Smooth muscle cell (in vitro differentiated cells): ENCODE results near the gene EFNA5. TPM values are rescaled to one million over a fixed set of nuclear protein-coding genes. Genes with fewer than 3 reads are reported as not detected.
A peak's percentile ranks its signal among the peaks of the same experiment; 100 is the strongest.

Experiments
- DNase-seq: peaks from one replicate; lab custom pipeline; 2025; ENCODE audit not compliant: unreplicated experiment; lab: John Stamatoyannopoulos, UW
- H2AFZ ChIP-seq: fragments of 200-600 bp; sonication (generic); 2 replicates; pipeline ENCODE4 v1.6.0; 2016; ENCODE audit warnings: antibody characterized with exemption, low read depth, mild to moderate bottlenecking
- H3F3A ChIP-seq: fragments of 200-600 bp; sonication (generic); 2 replicates; pipeline ENCODE4 v1.6.0; 2017; ENCODE audit warnings: antibody characterized with exemption, low read depth
- H3K27ac ChIP-seq: fragments of 200-600 bp; sonication (generic); 2 replicates; pipeline ENCODE4 v1.5.1; 2016; ENCODE audit warnings: low read depth, mild to moderate bottlenecking
- H3K27me3 ChIP-seq: fragments of 200-600 bp; sonication (generic); 2 replicates; pipeline ENCODE4 v1.6.1; 2016; ENCODE audit warnings: low read depth, mild to moderate bottlenecking
- H3K36me3 ChIP-seq: fragments of 200-600 bp; sonication (generic); 2 replicates; pipeline ENCODE4 v1.5.1; 2016; ENCODE audit warnings: low read depth
- H3K4me1 ChIP-seq: fragments of 200-600 bp; sonication (generic); 2 replicates; pipeline ENCODE4 v1.5.1; 2016; ENCODE audit warnings: low read depth
- H3K4me2 ChIP-seq: fragments of 200-600 bp; sonication (generic); 2 replicates; pipeline ENCODE4 v1.6.0; 2016; ENCODE audit warnings: mild to moderate bottlenecking
- H3K4me3 ChIP-seq: fragments of 200-600 bp; sonication (generic); 2 replicates; pipeline ENCODE4 v1.5.1; 2016; ENCODE audit warnings: mild to moderate bottlenecking
- H3K79me2 ChIP-seq: fragments of 200-600 bp; sonication (generic); 2 replicates; pipeline ENCODE4 v1.6.0; 2016; ENCODE audit warnings: low read depth, mild to moderate bottlenecking
- H3K9ac ChIP-seq: fragments of 200-600 bp; sonication (generic); 2 replicates; pipeline ENCODE4 v1.6.0; 2016; ENCODE audit warnings: low read depth
- H3K9me3 ChIP-seq: fragments of 200-600 bp; sonication (generic); replicated peaks from 2 replicates; pipeline ENCODE4 v1.5.1; 2016; ENCODE audit warnings: low read depth
- H4K20me1 ChIP-seq: fragments of 200-600 bp; sonication (generic); 2 replicates; pipeline ENCODE4 v1.6.0; 2016; ENCODE audit warnings: low read depth
- WGBS: methylation state at CpG from one replicate; pipeline ENCODE4 v1.1.7; 2016; ENCODE audit warnings: low lambda C conversion rate; 5-methylcytosine and 5-hydroxymethylcytosine counted together
- polyA plus RNA-seq: library from polyadenylated mRNA; unstranded; fragments of >200 nt; fragmentation: Nextera tagmentation; extraction: Ambion mirVana; gene quantifications from 2 replicates; pipeline ENCODE4 v1.2.1, GENCODE V29; 2016
- total RNA-seq: library from RNA; depleted of rRNA; stranded (reverse); fragments of >200 nt; gene quantifications from 2 replicates; pipeline ENCODE4 v1.2.3, GENCODE V29; 2014
- TF ChIP-seq, protein P1 (sequence below): fragments of 200-600 bp; sonication (generic); IDR thresholded peaks from 2 replicates; pipeline ENCODE4 v1.5.1; 2017; ENCODE audit warnings: borderline replicate concordance, mild to moderate bottlenecking, antibody characterized with exemption; ENCODE audit not compliant: insufficient read depth, poor library complexity, severe bottlenecking

EFNA5 gene
- 1.7 and 8.8 TPM in 2 replicates for total RNA-seq
- 0.32 and 0.97 TPM in 2 replicates for polyA plus RNA-seq

DNA sequence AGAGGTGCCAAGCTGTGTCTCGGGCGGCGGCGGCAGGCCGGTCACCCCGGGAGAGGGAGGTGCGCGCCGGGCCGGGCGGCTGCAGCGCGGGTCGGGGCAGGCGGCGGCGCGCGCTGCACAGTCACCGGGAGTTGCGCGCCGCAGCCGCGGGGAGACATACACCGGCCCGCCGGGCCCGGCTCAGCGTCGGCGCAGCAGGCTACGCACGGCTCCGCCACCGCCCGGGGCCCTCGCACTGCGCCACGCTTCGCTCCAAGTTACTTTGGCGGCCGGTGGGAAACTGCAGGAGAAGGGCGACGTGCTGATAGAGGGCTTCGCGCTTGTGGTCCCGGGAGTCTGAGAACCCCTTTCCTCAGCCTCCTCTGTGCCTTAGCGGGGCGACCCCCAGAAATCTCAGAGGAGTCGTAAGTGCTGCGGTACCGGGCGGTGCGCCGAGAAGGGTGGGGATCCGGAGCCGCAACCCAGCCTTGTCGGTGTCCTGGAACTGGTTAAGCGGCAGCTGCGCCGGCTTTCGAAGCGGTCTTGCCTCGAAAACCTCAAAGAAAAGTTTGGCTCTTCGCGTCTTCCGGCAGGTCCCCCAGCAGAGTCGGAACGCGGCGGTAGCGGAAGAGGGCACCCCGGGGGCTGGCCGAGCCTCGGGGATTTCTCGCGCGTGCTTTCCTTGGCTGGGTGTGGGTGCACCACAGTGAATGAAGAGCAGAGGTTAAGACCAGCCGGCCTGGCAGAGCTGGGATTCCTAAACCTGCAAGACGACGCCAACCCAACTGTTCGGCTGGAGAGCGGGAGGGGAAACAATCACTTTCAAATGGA is at the start of gene EFNA5:
Gene EFNA5 (minus strand): TSS at position 6 of the 810 bp plus-strand sequence.
- peak within 1 kb of the TSS; percentile 92 for H2AFZ ChIP-seq
- peak within 1 kb of the TSS; percentile 35 for H3K9ac ChIP-seq
- peaks cover 30% of the 10 kb centered on the region for H3K4me1 ChIP-seq
- no peak within 1 kb of the TSS for H3K27ac ChIP-seq
- H3F3A ChIP-seq = no peaks in the 10 kb centered on the region
- TF ChIP-seq, protein P1, sequence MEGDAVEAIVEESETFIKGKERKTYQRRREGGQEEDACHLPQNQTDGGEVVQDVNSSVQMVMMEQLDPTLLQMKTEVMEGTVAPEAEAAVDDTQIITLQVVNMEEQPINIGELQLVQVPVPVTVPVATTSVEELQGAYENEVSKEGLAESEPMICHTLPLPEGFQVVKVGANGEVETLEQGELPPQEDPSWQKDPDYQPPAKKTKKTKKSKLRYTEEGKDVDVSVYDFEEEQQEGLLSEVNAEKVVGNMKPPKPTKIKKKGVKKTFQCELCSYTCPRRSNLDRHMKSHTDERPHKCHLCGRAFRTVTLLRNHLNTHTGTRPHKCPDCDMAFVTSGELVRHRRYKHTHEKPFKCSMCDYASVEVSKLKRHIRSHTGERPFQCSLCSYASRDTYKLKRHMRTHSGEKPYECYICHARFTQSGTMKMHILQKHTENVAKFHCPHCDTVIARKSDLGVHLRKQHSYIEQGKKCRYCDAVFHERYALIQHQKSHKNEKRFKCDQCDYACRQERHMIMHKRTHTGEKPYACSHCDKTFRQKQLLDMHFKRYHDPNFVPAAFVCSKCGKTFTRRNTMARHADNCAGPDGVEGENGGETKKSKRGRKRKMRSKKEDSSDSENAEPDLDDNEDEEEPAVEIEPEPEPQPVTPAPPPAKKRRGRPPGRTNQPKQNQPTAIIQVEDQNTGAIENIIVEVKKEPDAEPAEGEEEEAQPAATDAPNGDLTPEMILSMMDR = no peak
- no peaks in the 10 kb centered on the region for H3K9me3 ChIP-seq
- peak within 1 kb of the TSS; percentile 75 for H3K4me3 ChIP-seq
- no peaks in the 10 kb centered on the region for H4K20me1 ChIP-seq
- H3K79me2 ChIP-seq = peaks cover 8% of the 10 kb centered on the region
- no peak for DNase-seq
- peaks cover 8% of the 10 kb centered on the region for H3K27me3 ChIP-seq
- H3K36me3 ChIP-seq = no peaks in the 10 kb centered on the region
- peak within 1 kb of the TSS; percentile 99 for H3K4me2 ChIP-seq
- under 1% methylated on average over 77 of the region's 84 CpGs for WGBS

DNA sequence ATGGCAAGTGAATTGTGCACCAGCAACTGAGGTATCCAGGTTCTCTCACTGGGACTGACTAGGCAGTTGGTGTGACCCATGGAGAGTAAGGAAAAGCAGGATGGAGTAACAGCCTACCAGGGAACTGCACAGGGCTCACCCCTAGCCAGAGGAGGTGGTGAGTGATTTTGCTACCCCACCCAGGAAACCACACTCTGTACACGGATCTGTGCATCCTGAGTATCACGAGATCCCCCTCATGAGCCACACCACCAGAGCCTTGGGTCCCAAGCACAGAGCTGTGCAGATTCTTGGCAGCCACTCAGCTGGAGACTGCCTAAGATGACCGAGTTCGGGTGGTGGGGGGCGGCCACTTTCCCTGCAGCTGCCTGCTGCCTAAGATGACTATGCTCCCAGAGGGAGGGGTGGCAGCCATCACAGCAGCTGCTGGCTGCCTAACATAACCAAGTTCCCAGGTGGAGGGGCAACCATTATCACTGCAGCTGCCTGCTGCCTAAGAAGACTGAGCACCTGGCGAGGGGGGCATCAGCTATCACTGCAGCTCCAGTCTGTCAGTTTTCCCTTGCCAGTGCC is 48.4 kb upstream of the EFNA5 start:
- no peaks in the 10 kb centered on the region for H3F3A ChIP-seq
- no peak overlapping the region for H2AFZ ChIP-seq
- H3K36me3 ChIP-seq = no peaks in the 10 kb centered on the region
- no peaks in the 10 kb centered on the region for H3K79me2 ChIP-seq
- DNase-seq = no peak
- no peaks in the 10 kb centered on the region for H3K27me3 ChIP-seq
- WGBS = 97% methylated on average over 6 of the region's 6 CpGs
- H3K4me2 ChIP-seq = no peak overlapping the region
- no peak overlapping the region for H3K9ac ChIP-seq
- TF ChIP-seq, protein P1 = no peak
- H4K20me1 ChIP-seq = no peaks in the 10 kb centered on the region
- no peaks in the 10 kb centered on the region for H3K4me1 ChIP-seq
- no peaks in the 10 kb centered on the region for H3K9me3 ChIP-seq
- H3K27ac ChIP-seq = no peak overlapping the region
- H3K4me3 ChIP-seq = no peak overlapping the region

- TF ChIP-seq, protein P1 = no peak
- Histone ChIP-seq H3K4me3 (no peak overlapping the region), H3F3A (no peaks in the 10 kb centered on the region), H3K79me2 (no peaks in the 10 kb centered on the region), H3K36me3 (no peaks in the 10 kb centered on the region), H3K27ac (no peak overlapping the region), H3K4me1 (no peaks in the 10 kb centered on the region), H3K4me2 (no peak overlapping the region), H3K9me3 (no peaks in the 10 kb centered on the region), H2AFZ (no peak overlapping the region), H3K9ac (no peak overlapping the region), H4K20me1 (no peaks in the 10 kb centered on the region), H3K27me3 (no peaks in the 10 kb centered on the region)
- DNase-seq = no peak
- 70% methylated on average over 1 of the region's 1 CpG for WGBS
Measured at GRCh38 chr5:107717816-107718215, 47.1 kb upstream of the EFNA5 start.
